Measurements from ENCODE around the gene GALNT18. TPM values are rescaled to one million over a fixed set of nuclear protein-coding genes. Genes with fewer than 3 reads are reported as not detected.

The GALNT18 gene
- total RNA-seq, 1 donor from 2014 or later = 137 TPM

DNA sequence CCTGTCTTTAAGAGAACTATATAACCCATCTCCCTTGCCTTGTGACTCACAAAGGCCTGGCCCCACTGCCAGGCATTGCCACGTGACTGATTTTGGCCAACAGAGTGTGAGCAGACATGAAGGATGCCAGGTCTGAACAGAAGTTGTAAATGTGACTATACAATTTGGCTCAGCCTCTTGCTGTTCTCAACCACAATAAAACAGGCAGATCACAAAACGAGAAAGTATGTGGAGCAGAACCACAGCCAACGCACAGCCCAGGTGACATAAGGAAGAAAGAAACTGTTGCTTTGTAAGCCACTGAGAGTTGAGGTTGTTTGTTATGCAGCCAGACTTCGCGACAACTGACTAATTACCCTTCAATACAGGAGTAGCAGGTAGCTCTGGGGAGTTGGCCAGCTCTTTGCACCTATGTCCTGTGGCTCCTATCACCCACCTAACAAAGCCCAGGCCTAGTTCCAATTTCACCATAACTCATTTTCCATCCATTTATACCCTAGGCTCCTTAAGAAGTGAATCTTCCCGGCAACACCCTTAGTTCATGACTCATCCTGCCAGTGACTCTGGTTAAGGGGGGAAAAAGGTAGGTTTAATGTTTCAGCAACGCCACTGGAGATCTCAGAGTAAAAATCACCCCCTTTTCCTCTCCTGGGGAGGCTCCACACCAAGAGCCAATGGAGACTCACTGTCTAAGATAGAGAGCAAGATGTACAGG lies 53.7 kb downstream of the GALNT18 start:
- no peak for DNase-seq (ENCODE audit: low spot score)

DNA sequence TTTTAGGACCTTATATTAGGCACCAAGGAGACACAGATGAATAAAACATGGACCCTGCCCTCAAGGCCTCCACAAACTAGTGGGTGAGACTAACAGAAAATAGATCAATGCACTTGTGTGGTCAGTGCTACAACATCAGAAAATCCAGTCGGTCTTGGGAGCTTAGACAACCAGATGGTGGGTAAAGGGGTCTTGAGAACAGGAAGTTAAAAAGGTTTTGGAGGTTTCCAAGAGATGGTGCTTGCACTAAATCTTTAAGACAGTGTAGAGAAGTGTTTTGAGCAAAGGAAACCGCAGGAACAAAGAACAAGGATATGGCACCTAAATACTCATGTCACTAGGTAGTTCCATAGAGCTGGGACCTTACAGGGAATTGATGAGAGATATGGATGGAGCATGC lies 56.2 kb downstream of the GALNT18 start:
- DNase-seq (ENCODE audit: low spot score) = no peak

GRCh38 chr11:11563200-11563975 lies 58.4 kb downstream of the GALNT18 start:
- peak; percentile 57 for DNase-seq (ENCODE audit: low spot score)

GRCh38 chr11:11561991-11562390 lies 59.8 kb downstream of the GALNT18 start:
- no peak for DNase-seq (ENCODE audit: low spot score)

DNA sequence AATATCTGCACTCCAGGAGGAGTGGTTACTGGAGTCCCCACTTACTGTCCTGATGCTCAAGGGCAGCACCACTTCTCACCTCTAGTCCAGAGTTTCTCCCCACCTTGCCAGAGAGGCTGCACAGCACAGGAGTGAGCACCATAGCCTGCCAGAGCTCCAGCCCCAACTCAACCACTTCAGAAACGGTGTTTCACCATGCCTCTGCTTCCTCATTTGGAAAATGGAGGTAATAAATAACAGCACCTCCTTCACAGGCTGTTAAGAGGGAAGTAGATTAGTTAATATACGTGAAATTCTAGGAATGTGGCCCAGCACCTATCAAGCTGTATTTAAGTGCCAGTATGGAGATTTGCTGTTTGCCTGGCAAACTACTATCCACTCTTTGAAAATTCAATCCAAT lies 63.0 kb downstream of the GALNT18 start:
- DNase-seq (ENCODE audit: low spot score) = no peak

DNA sequence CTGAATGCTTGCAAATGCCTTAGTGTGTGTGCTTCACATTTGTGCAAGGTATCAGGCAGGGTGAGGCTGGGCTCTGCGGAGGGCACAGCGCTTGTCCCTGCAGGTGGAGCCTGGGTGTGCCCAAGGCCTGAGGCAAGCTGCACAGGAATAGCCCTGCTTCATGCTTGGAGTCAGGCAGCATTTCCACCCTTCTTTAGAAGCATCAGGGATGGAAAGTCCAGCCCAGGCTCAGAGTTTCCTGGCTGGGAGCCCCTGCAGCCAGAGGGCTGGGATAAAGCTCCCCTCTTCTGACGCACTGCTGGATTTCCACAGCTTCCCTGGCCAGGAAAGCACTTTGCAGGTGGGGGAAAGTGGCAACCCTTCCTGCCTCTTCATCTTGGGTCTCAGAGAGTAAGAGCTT lies 63.4 kb downstream of the GALNT18 start:
- DNase-seq (ENCODE audit: low spot score) = peak; percentile 90

GRCh38 chr11:11555208-11555607 lies 66.6 kb downstream of the GALNT18 start:
- peak; percentile 94 for DNase-seq (ENCODE audit: low spot score)

- DNase-seq (ENCODE audit: low spot score) = no peak
Measured at GRCh38 chr11:11553573-11553972, 68.2 kb downstream of the GALNT18 start.

- DNase-seq (ENCODE audit: low spot score) = no peak
Measured at GRCh38 chr11:11552529-11553087, 69.2 kb downstream of the GALNT18 start.

GRCh38 chr11:11550534-11550933 lies 71.3 kb downstream of the GALNT18 start:
- no peak for DNase-seq (ENCODE audit: low spot score)

GRCh38 chr11:11545285-11546275 lies 76.2 kb downstream of the GALNT18 start:
- DNase-seq (ENCODE audit: low spot score) = no peak

- no peak for DNase-seq (ENCODE audit: low spot score)
Measured at GRCh38 chr11:11543656-11544055, 78.1 kb downstream of the GALNT18 start.

GRCh38 chr11:11540157-11540556 lies 81.6 kb downstream of the GALNT18 start:
- no peak for DNase-seq (ENCODE audit: low spot score)

DNA sequence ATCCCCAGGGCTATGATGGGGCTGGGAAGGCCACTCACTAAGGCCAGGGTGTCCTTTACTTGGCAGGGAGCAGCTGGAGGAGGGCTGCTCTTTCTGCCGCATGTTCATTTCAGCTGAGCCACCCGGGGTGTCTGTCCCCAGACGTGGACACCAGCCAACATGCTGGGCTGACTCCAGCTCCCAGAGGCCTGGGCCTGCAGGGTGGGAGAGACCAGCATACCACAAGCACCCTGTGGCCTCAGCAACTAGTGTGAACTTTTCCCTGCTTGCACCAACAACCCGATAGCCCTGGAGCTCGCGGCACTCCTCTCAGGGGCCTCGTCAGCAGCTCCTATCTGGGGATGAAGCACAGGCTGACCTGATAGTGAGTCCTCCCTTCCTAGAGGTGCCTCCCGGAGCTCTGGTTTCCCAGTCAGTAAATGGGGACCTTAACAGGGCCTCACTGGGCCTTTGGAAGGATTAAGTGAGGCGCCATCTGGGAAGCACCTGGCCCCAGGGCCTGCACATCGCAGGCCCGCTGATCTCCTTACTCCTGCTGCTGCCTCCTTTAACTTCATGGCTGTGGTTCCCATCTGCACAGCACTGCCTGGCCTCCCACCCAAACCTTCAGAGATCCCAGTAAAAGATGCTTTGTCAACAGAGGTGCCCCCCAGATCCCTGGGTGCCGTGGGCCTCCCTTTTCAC lies 83.4 kb downstream of the GALNT18 start:
- peak; percentile 82 for DNase-seq (ENCODE audit: low spot score)

- no peak for DNase-seq (ENCODE audit: low spot score)
Measured at GRCh38 chr11:11537871-11538270, 83.9 kb downstream of the GALNT18 start.

DNA sequence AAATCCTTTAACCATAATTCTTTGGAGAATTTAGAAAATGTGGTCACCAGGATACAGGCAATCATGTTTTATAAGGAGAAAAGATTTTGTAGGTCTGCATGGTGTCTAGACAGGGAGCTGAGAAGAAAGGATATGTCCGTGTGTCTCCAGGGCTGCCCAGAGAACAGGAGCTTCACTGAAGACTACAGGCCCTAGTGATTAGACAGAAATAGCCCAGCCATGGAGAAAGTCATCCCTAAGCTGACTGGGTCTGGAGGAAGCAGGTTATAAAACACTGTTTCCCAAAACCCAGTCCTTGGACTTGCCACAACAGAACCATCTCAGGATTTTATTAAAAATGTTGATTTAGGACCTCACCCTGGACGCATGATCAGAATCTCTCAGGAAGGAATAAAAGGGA lies 84.4 kb downstream of the GALNT18 start:
- peak; percentile 80 for DNase-seq (ENCODE audit: low spot score)

DNA sequence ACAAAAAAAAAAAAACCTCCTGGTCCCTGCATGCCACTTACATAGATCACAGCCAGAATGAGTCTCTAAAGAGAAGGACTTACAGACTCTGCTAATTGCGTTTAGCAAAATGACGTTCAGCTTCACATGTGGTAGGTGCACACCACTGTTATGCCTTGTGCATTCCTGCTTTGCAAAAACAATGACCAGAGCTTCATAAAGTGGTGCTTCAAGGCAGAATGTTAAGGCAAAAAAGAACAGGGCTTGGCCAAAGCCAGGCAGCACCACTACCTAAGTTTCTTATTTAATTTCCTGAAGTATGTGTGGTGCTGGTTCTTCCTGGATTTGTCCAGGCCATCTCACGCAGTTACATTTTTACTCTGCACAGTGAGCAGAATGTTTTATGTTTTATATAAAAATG lies 85.2 kb downstream of the GALNT18 start:
- DNase-seq (ENCODE audit: low spot score) = peak; percentile 45

DNA sequence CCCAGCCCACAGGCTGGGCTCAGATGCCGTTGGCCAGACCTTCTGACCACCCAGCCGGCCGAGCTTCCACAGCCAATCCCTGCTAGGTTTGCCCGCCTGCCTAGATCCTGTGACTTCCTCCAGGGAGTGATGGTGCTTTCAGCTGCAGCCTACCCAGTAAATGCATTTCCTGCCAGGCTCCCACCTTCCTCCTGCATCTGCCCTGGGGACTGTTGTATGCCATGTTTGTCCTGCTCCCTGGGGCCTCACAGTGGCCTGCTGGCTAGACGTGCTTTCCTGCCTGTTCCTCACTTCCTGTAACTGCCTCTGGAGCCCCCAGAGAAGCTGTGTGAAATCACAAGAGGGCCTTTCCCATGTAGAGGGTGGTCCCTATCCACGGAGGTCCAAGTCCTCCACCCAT lies 86.2 kb downstream of the GALNT18 start:
- DNase-seq (ENCODE audit: low spot score) = peak; percentile 31

- peak; percentile 73 for DNase-seq (ENCODE audit: low spot score)
Measured at GRCh38 chr11:11534981-11535380, 86.8 kb downstream of the GALNT18 start.

DNA sequence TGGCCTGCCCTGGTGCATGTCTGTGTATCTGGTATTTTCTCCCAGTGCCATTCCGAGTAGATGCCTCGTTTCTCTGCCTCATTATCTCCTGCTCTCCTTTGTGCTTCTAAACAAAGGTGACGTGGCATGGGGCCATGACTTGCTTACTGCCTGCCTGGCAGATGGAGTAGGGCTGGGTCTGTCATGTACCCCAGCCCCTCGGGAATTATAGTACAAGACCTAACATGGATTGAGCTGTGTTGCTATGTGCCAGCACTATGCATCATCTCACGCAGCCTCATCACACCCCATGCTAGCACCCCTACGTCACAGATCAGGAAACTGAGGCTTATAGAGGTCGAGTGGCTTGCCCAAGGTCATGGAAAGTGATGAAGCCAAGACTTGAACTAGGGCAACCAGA lies 88.1 kb downstream of the GALNT18 start:
- no peak for DNase-seq (ENCODE audit: low spot score)

DNA sequence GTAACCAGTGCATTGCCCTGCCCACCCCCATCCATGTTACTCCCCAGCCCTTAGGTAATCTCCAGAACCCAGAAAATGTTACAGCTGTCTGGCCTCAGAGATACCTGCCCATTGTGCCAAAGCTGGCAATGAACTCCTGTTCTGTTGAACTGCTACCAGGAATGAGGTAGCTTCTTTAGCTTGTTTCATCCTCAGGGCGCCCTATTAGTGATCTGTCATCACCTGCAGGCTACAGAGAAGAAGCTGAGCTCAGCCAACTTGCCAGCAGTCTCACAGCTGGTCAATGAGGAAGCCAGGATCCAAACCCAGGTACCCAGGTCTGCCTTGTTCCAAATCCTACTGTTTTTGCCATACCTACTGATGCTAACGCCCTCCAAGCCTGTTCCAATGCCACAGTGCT lies 88.7 kb downstream of the GALNT18 start:
- no peak for DNase-seq (ENCODE audit: low spot score)

Measured in umbilical cord (tissue), 2 donors.